Activated CD8-positive, alpha-beta memory T cell treated with anti-CD3 and anti-CD28 coated beads, Interleukin-2, amount 50 U/mL, for 1 hour (primary cell): ENCODE measurements around the gene MRPS18A.

Experiments used
- DNase-seq: peaks from one replicate; pipeline ENCODE4 v3.0.0-alpha.2; 2020; ENCODE audit errors: extremely low read depth

MRPS18A gene

DNA sequence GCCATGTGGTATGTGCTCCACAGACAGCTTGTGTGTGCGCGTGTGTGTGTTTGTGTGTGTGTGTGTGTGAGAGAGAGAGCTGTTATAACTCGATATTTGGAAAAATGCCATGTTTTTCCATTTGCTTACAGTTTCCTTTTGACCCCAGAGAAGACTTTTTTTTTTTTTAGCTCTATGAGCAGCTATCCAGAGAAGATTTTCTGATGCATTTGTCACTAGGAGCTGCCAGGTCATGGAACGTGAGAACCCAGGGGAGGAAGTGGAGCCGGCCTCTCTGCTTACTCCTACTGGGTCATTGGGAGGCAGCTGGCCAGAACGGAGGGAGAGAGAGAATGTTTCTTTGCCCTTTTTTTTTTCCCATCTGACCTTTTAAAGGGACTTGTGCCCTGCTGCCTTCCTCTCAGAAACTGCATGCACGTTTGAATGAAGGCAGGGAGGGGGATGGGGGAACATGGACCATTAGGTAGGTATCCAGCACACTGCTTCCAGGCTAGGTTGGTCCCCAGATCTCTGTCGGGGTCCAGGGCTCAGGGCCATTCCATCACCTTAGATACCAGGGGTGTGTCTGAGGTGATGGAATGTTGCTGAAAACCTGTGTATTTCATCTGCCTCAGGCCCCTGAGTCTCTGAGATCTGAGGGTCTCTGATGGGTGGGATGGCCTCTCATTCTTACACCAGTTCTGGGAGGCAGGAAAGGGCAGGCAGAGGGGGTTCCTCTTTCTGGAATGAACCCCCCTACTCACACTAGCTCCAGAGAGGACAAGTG, 11.2 kb upstream of the MRPS18A start:
- no peak for DNase-seq

- DNase-seq, result no peak
Measured at GRCh38 chr6:43697421-43697820, 9.8 kb upstream of the MRPS18A start.

GRCh38 chr6:43695967-43696291, 8.3 kb upstream of the MRPS18A start:
- DNase-seq, result no peak

DNA sequence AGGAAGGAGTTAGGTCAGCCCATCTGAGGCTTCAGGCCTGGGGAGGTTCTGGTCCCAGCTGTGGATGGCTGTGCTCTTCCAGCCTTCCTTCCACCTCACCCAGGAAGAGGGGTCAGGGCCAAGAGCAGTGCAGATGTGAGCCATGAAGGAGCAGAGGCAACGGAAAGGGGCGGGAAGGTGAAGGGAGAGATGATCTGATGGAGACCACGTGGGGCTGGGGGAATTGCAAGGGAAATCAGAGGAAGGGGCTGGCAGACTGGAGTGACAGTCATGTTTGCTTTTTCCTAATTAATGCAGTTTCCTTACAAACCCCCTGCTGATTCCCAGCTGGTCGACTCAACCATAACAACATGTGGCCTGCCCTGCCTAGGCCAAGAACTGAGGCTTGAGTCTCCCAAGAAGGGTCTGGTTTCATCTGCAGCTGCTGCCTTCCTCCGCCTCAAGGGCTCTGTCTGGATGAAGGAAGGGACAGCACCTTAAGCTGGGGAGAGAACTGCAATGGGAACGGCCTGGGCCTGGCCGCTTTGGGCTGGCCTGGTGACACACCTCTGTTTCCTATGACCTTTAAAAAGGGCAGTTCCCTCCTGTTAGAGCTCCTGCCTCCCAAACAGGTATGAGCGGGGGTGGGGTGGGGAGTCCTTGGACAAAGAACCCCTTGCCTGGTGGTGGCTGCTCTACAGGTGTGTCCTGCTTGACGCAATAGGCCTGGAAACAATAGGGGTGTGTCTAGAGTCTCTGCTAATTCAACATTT, 7.8 kb upstream of the MRPS18A start:
- no peak for DNase-seq

GRCh38 chr6:43689421-43689820, 1.8 kb upstream of the MRPS18A start:
- no peak for DNase-seq

DNA sequence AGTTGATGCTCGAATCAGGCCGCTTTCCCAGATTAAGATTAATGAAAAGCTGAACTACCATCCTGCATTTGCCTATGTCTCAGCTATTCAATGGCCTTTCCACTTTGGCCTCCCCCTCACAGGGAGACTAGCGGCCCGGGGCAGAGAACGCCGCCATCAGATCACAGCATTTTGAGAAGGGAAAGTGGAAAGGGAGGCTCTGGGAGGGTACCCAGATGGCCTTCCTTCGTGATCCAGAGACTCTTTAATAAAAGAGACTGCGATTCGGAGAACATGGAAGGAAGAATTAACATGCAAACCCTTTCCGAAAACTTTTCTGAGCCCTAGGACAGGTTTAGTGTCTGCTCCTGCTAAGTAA, 533 bp downstream of the MRPS18A start:
- no peak for DNase-seq

DNA sequence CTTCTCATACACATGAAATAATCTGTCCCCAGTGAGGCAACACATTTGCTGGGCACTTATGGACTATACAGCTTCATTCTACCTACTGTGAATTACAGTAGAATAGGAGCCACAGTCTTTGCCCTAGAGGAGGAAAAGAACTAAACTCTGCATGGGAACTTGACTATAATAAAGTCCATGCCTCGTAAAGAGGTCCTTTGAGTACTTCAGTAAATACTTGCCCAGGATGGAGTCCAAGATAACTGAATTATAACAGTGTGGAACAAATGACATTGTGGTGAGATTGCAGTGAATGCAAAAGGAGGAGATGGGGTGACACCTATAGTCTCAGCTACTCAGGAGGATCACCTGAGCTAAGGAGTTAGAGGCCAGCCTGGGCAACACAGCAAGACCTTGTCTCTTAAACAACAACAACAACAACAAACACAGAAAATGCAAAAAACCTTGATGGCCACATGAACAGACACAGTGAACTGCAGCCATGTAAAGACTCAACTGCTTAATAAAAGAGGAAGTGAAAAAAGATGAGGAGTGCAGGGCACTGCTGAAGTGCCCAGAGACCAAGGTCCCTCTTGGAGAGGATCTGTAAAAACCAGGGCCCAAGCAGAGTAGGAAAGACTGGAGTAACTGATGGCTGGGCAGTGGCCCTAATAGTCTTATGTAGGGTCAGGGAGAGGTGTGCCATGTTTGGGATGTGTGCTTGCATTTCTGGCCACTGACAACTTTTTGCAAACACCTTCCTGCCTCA, 3.7 kb downstream of the MRPS18A start:
- DNase-seq, result no peak

DNA sequence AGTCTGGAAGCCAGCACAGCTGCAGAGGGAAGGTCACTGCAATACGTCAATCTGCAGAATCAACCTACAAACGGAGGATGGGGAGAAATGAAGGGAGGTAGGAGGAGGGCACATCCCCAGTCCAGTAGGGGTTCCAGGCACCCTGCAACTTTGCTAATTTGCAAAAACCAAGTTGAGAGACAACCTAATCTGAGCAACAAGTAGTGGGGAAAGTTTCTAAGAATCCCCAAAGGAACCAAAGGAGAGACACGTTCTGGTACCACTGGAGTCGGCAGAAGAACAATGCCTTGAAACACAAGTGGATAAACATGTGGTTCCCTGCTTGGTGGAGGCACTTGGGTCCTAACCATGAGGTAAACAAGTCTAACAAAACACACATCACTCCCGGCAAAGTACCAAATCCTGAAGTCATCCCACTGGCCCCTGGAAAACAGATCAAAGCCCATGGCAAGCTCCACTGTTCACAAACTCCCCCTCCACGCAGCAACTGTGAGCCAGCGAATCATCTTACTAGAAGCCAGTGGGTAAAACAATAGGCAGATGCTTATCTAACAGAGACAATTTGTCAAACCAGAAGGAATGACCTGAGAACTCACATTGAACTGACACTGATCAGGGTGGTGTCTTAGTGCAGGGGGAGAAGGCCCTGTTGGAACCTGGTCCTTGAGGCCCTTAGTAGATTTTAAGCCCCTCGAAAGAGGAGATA, 4.7 kb downstream of the MRPS18A start:
- DNase-seq, result no peak

DNA sequence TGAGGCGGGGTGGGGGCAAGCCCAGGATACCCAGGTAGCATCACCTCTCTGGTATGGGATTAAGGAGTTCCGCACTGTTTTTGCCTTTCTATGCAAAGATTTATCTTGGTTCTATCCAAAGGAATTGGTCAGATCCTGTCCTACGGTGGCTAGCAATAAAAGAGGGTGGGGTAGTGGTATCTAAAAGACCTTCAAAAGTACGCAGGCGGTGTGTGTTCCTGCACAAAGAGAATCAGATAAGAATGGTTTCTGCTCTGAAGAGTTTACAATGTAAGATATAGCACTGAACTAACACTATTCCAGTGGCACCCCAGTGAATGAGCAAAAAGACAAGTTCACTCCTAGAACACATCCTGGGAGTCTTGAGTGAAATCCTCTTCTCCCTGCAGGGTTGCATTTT, 6.3 kb downstream of the MRPS18A start:
- no peak for DNase-seq

- DNase-seq, result no peak
Measured at GRCh38 chr6:43680308-43681200, 7.0 kb downstream of the MRPS18A start.

- no peak for DNase-seq
Measured at GRCh38 chr6:43679057-43679456, 8.5 kb downstream of the MRPS18A start.

DNA sequence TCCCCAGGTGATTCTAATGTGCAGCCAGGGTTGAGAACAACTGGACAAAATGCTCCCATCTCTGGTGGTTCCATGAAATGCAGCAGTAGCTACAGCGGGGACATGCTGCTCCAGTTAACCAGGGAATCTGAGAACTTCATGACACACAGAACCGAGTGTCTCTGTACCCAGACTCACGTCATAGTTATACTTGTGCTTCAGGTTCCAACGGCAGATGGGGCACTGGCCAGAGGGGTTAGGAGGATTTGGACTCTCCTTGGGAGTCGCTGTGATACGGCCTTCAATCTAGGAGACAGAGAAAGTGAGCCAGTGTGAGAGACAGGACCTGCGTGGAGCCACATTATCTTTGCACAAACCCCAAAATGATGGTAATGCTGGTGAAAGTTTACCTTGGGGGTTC, 9.2 kb downstream of the MRPS18A start:
- no peak for DNase-seq

GRCh38 chr6:43677759-43678158, 9.8 kb downstream of the MRPS18A start:
- no peak for DNase-seq

GRCh38 chr6:43676962-43677606, 10.5 kb downstream of the MRPS18A start:
- DNase-seq, result no peak

GRCh38 chr6:43674921-43675320, 12.7 kb downstream of the MRPS18A start:
- DNase-seq, result no peak

- no peak for DNase-seq
Measured at GRCh38 chr6:43674291-43674690, 13.3 kb downstream of the MRPS18A start.

- no peak for DNase-seq
Measured at GRCh38 chr6:43673444-43674084, 14.0 kb downstream of the MRPS18A start.

DNA sequence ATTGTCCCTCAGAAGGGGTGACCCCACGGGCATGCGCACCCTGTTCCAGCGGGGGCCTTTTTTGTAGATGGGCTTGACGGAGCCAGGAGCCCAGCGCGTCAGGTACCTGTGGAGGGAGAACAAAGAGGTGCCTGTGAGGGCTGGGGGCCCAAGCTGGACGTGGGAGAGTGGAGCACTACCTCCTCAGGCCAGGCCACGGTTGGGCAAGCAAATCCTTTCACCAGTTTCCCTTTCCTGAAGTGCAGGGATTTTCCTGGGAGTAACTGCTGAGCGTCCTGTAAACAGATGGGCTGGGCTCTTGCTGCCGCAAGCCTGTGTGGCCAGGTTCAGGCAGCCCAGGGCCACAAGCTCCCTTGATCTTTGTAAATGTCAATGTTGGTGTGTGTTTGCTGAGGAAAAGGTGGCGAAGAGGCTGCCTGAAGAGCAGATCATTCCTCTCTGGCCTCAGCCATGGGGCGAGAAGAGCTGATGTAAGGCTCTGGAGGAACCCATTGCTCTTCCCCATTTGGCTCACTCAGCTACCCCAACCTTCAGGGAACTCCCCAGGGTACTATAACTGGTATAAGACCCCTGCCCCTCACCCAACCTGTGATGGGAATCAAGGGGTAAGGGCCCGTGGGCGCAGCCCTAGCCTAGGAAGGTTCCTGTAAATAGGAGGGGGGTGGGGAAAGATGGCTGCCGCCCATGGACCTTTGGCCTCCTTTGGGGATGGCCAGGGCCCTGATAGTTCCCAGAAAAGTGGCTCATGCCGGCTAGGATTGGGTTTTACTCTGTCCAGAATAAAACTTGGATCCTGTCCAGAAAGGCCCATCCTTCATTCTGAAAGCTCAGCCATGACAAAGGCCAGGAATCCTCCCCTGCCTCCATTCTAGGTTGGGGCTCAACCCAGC, 15.5 kb downstream of the MRPS18A start:
- no peak for DNase-seq
